Measurements from ENCODE around the gene LURAP1L.
"Not testable (repeated sequence)": the region's sequence is repeated elsewhere in the genome, so short reads cannot be mapped to it uniquely, and the experiment has no call there.

The LURAP1L gene

GRCh38 chr9:12854221-12854620, 79.4 kb downstream of the LURAP1L start:
- Histone ChIP-seq H3K27ac (ENCODE audit: low read depth, low read length) (no peak overlapping the region), H3K27me3 (ENCODE audit: control insufficient read depth, insufficient read depth, low read length) (no peaks in the 10 kb centered on the region), H3K4me3 (ENCODE audit: low read length) (no peak overlapping the region), H3K4me1 (ENCODE audit: control insufficient read depth, insufficient read depth, low read length) (no peaks in the 10 kb centered on the region), H3K9ac (ENCODE audit: low read length) (no peak overlapping the region), H3K36me3 (ENCODE audit: control insufficient read depth, insufficient read depth, low read length) (no peaks in the 10 kb centered on the region)

GRCh38 chr9:12855066-12855465, 80.2 kb downstream of the LURAP1L start:
- Histone ChIP-seq H3K9ac (ENCODE audit: low read length) (no peak overlapping the region), H3K4me3 (ENCODE audit: low read length) (no peak overlapping the region), H3K27ac (ENCODE audit: low read depth, low read length) (no peak overlapping the region), H3K4me1 (ENCODE audit: control insufficient read depth, insufficient read depth, low read length) (no peaks in the 10 kb centered on the region), H3K27me3 (ENCODE audit: control insufficient read depth, insufficient read depth, low read length) (no peaks in the 10 kb centered on the region), H3K36me3 (ENCODE audit: control insufficient read depth, insufficient read depth, low read length) (no peaks in the 10 kb centered on the region)

GRCh38 chr9:12856603-12857002, 81.8 kb downstream of the LURAP1L start:
- H3K4me3 ChIP-seq (ENCODE audit: low read length): no peak overlapping the region
- no peak overlapping the region for H3K9ac ChIP-seq (ENCODE audit: low read length)
- H3K27me3 ChIP-seq (ENCODE audit: control insufficient read depth, insufficient read depth, low read length): no peaks in the 10 kb centered on the region
- H3K36me3 ChIP-seq (ENCODE audit: control insufficient read depth, insufficient read depth, low read length): no peaks in the 10 kb centered on the region
- H3K4me1 ChIP-seq (ENCODE audit: control insufficient read depth, insufficient read depth, low read length): no peaks in the 10 kb centered on the region
- no peak overlapping the region for H3K27ac ChIP-seq (ENCODE audit: low read depth, low read length)

GRCh38 chr9:12859704-12860251, 85.0 kb downstream of the LURAP1L start:
- H3K36me3 ChIP-seq (ENCODE audit: control insufficient read depth, insufficient read depth, low read length): no peaks in the 10 kb centered on the region
- no peak overlapping the region for H3K9ac ChIP-seq (ENCODE audit: low read length)
- H3K4me3 ChIP-seq (ENCODE audit: low read length): no peak overlapping the region
- no peaks in the 10 kb centered on the region for H3K27me3 ChIP-seq (ENCODE audit: control insufficient read depth, insufficient read depth, low read length)
- no peak overlapping the region for H3K27ac ChIP-seq (ENCODE audit: low read depth, low read length)
- no peaks in the 10 kb centered on the region for H3K4me1 ChIP-seq (ENCODE audit: control insufficient read depth, insufficient read depth, low read length)

- Histone ChIP-seq H3K4me1 (ENCODE audit: control insufficient read depth, insufficient read depth, low read length) (no peaks in the 10 kb centered on the region), H3K27me3 (ENCODE audit: control insufficient read depth, insufficient read depth, low read length) (no peaks in the 10 kb centered on the region), H3K27ac (ENCODE audit: low read depth, low read length) (no peak overlapping the region), H3K36me3 (ENCODE audit: control insufficient read depth, insufficient read depth, low read length) (no peaks in the 10 kb centered on the region), H3K4me3 (ENCODE audit: low read length) (no peak overlapping the region), H3K9ac (ENCODE audit: low read length) (no peak overlapping the region)
Measured at GRCh38 chr9:12860998-12861397, 86.2 kb downstream of the LURAP1L start.

GRCh38 chr9:12862611-12863410, 88.0 kb downstream of the LURAP1L start:
- Histone ChIP-seq H3K27ac (ENCODE audit: low read depth, low read length) (no peak overlapping the region), H3K36me3 (ENCODE audit: control insufficient read depth, insufficient read depth, low read length) (no peaks in the 10 kb centered on the region), H3K4me3 (ENCODE audit: low read length) (no peak overlapping the region), H3K27me3 (ENCODE audit: control insufficient read depth, insufficient read depth, low read length) (no peaks in the 10 kb centered on the region), H3K4me1 (ENCODE audit: control insufficient read depth, insufficient read depth, low read length) (no peaks in the 10 kb centered on the region), H3K9ac (ENCODE audit: low read length) (no peak overlapping the region)

- Histone ChIP-seq H3K4me3 (ENCODE audit: low read length) (no peak overlapping the region), H3K4me1 (ENCODE audit: control insufficient read depth, insufficient read depth, low read length) (no peaks in the 10 kb centered on the region), H3K27ac (ENCODE audit: low read depth, low read length) (no peak overlapping the region), H3K27me3 (ENCODE audit: control insufficient read depth, insufficient read depth, low read length) (no peaks in the 10 kb centered on the region), H3K36me3 (ENCODE audit: control insufficient read depth, insufficient read depth, low read length) (no peaks in the 10 kb centered on the region), H3K9ac (ENCODE audit: low read length) (no peak overlapping the region)
Measured at GRCh38 chr9:12863618-12864017, 88.8 kb downstream of the LURAP1L start.

- not testable (repeated sequence) for H3K27ac ChIP-seq (ENCODE audit: low read depth, low read length); H3K4me1 ChIP-seq (ENCODE audit: control insufficient read depth, insufficient read depth, low read length); H3K36me3 ChIP-seq (ENCODE audit: control insufficient read depth, insufficient read depth, low read length); H3K27me3 ChIP-seq (ENCODE audit: control insufficient read depth, insufficient read depth, low read length); H3K4me3 ChIP-seq (ENCODE audit: low read length); H3K9ac ChIP-seq (ENCODE audit: low read length)
Measured at GRCh38 chr9:12865380-12865779, 90.6 kb downstream of the LURAP1L start.

Data from rectal smooth muscle tissue (tissue), 1 donor.